GM19043 (cell line): ENCODE measurements around the gene ZFAND3.

ENCODE experiments used
- ATAC-seq: cut with Tn5 transposase; IDR thresholded peaks from one replicate; pipeline ENCODE4 v1.9.1; 2021; ENCODE audit warnings: low read depth; ENCODE audit not compliant: unreplicated experiment

The ZFAND3 gene

DNA sequence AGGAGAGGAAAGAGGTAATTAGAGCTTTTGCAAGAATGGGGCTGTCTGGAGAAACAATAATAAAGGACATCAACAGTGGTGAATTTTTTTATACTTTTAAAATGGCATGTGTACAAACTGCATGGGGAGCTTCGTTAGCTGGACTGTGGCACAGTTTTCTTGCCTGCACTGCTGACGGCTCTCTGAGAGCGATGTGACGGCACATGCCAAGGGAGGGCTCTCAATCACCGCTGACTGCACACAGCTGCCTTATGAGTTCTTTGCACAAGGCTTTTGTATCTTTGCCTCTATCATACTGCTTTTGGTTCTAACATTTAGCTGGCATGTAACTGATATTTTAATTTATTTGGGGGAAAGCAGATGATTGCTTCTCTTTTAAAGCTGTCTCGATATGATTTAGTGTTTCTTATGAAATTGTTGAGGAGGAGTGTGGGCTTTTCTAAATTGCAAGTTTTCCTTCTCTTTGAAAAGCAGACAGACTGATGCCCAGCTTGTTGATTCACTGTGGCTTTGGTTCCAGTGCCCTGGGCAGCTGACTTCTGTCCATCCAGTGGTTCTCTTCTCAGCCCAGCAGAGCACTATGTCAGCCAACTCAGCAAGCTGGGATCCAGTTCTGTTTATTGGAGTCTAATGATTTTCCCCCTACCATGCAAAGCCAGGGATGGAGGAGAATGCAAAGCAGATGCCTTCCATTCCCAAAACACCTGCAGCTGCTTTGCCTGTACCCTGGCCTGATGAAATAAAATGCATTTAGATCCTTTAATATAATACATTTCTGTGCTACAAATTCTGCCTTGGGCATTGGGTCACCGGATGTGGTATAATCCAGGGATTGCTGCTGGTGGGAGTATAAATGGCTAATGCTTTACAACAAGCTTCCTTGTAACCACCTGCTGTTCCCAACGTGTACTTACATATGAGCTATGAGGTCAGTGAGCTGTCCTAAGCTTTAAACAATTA, 323.9 kb downstream of the ZFAND3 start:
- ATAC-seq: no peak

DNA sequence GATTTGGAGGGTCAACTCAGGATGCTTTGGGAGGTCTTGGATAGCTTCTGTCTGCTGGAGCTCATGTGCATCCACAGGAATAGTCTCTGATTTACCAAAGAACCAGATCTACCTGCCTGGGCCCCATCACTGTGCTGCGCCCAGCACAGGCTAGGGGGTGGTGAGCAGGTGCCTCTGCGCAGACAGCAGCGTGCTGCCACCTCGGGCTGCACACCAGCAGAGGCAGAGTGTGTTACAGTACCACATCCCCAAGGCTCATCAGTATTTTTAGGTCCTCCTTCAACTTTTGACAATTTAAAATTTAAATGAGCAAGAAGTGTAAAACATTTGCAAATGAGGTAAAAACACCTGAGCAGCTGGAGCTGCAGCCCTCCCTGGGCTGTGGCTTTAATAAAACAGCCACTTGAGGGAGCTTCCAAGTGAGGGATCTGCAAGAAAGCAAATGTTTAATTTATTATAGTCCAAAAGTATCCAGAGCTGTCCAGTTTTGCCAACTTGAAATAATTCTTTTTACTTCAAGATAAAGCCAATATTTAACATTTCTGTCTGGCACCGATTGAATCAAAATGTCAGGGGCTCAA, 324.9 kb downstream of the ZFAND3 start:
- ATAC-seq: no peak

DNA sequence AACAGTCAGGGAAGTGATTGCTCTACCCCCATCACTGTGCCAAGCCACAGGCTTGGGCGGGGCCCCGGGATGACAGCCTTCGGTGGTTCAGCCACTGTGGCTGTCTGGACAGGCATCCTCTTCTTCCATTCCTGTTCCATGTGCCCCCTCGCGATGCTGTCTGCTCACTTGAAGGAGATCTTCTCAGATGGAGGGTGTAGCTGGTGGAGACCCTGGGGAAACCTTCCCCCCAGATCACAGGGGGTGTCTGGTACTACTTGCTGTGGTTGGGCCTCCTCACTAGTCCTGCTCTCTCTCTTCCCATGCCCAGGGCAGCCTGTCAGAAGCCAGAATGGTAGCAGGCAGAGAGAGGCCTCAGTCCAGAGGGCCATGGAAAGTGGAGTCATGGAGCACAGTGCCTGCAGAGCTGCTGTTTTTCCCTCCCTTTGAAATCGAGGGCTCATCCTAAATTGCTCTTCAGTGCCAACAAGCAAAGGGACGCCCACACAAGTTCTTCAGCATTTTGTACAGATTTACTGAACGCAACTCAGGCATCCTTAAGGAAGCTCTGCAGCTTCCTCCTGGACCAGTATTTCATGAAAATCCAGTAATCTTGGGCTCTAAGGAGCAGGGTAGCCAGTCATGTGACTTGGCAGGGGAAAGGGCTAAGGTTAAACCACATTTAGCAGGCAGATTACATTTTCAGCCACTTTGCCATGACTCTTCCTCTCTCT, 326.6 kb downstream of the ZFAND3 start:
- ATAC-seq: no peak

DNA sequence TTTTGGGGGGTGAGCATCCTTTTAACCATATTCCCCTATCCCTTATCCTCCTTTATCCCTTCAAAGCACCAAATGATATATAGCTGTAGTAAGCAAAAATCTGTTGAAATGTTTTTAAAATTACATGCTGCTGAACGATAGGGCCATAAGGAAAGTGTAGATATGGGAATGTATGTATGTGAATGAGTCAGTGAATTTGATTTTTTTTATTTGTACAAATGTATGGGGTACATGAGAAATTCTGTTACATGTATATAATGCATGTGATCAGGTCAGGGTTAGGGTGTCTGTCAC, 327.2 kb downstream of the ZFAND3 start:
- no peak for ATAC-seq

DNA sequence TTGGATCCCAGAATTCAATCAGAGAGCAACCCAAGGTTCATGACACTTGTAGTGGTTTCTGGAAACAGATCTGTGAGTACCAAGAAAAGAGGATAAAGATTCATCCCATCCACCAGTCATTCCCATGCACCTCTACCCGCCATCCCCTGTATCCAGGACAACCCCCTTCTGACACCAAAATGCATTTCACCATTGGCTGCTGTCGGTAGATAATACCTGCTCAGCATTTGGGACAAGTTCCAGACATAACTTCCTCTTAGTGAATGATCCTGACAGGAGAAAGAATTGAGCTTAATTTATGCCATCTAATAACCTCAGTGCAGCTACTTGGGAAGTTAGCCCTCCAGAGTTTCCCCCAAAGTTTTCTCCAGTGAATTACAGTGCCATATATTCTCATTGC, 329.1 kb downstream of the ZFAND3 start:
- no peak for ATAC-seq

DNA sequence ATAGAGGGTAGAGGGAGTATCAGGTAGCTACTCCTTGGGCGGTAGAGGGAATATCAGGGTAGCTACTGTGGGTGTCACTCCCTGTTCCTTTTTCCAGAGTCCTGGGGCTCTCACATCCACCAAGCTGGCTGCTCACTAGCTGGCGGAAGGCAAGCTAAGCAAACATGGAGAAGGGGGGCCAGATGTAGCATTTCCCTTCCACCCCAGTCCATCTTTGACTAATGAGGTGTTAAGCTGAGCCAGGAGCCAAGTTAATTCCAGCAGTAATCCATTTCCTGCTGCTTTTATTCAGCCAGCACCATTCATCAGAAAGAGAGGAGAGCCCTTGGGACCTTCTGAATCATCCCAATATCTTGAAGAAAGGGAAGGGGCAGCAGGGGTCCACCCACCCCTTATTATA, 330.0 kb downstream of the ZFAND3 start:
- no peak for ATAC-seq

DNA sequence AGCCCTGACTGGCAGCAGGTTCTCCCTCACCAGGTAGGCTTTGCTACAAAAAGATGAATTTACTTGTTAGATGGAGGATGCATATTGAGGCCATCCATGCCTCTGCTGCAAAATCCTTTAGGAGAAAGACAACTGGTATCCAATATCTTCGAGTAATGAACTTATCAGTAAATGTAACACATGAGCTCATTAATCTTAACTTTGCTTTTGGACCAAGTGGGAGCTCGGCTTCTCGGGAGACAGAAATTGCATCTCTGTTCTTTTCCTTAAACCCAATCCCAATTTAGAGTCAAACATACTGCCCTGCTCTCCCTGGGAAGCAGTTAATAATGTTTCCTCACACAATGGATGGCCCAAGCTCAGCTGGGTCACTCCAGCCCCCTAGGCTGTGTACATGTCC, 330.5 kb downstream of the ZFAND3 start:
- ATAC-seq: no peak

DNA sequence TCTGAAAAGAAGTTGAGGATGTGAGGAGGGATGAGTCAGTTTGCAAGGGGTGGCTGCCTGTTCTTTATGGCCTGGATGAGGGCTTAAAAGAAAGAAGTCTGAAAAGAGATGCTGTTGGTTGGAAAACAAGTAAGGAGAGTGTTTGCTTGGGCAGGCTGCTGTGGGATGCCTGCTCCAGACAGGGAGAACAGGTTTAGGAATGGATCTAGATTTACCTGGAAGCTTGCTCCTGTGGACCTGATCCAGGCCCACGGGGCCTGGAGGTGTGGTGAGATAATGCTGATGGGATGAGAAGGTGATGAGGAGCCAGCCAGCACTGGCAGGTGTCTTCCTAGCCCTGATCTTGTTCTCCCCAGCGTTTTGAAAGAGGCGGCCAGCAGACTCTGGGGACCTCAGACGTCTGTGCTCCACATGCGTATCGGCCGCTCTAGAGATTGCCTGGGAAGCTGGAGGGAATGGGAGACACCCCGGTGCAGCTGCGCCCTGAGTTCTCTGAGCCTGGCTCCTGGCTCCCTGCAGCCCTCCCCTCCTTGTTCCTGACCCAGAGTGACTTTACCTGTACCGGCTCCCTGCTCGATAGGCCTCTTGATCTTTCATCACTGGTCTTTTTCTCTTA, 331.3 kb downstream of the ZFAND3 start:
- no peak for ATAC-seq

DNA sequence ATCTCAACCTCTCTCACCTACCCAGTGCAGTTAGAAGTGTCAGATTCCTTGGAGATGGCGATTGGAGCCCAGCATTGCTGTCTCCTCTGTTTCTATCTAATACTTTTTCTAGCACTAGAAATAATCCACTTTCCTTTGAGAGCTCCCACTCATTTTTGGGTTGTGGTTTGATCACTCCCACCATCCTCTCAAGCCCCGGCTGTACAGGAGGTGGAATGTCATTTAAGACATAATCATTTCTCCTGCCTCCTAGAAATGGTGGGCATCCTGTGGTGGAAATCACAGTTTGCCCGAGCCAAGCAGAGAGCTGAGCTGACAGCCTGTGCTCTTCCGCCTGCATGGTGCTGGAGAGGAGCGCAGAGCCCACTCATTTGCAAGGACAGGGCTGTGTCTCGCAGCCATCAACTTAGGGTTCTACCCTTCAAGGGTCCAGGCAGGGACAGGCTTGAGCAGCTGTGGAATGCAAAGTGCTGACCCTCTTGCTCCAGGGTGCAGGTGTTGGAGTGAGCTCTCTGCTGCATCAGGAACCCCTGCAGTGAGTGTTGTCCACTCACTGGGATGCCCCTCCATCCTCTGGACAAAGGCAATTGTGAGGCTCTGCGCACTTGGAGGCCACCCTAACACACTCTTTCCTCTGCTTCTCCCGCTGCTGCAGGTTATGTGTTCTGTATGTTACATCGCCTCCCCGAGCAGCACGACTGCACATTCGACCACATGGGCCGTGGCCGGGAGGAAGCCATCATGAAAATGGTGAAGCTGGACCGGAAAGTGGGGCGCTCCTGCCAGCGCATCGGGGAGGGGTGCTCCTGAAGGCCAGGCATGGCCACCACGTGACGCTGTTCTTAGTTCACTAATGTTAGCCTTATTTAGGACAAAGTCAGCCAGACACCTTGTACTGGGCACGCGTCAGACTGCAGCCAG, 332.3 kb downstream of the ZFAND3 start:
- ATAC-seq: no peak

DNA sequence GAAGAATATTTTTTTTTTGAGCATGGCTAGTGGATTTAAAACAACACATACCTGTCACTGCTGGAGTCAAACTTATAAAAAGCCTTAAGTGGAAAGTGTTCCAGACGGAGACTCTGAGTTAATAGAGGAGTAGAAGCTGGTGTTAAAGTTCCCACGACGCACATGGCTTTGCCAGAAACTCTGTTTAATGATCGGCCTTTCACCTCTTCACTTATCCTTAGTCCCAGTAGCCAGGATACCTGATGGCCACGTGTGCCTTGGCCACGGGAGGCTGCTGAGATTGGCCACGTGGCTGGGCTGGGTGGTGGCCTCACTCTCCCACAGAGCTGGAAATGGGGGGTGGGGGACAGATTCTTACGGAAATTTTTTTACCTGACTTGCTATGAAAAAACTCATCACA, 333.1 kb downstream of the ZFAND3 start:
- ATAC-seq: no peak

DNA sequence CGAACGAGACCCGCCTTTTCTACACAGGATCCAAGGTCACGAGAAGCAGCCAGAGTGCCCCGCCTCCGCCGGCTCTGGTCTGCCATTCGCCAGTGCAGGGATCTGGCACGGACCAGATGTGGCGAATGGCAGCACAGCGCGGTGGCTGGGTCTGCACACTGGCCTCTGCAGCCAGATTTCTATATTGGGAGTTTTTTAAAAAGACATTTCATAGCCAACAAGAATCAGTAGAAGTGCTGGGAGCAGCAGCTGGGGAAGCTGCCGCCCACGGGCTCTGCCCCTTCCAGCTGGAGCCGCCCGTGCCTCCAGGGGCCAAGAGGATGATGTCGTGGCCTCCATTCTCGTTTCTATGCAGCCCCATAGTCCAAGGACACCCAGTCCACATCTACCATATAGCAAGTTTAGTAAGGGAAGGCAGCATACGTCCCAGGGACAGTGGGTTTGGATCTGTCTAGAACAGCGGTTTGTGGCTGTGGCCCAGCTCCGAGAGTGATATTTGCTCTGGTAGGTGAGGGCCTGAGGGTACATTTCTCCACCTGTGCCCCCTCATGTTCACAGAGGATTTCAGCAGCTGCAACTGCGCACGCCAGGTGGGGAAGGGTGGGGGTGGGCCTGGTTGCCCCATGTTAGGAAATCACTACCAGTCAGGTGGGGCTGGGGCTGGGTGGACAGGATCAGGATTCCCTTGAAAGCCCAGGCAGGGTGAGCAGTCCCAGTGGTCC, 333.7 kb downstream of the ZFAND3 start:
- ATAC-seq: no peak

DNA sequence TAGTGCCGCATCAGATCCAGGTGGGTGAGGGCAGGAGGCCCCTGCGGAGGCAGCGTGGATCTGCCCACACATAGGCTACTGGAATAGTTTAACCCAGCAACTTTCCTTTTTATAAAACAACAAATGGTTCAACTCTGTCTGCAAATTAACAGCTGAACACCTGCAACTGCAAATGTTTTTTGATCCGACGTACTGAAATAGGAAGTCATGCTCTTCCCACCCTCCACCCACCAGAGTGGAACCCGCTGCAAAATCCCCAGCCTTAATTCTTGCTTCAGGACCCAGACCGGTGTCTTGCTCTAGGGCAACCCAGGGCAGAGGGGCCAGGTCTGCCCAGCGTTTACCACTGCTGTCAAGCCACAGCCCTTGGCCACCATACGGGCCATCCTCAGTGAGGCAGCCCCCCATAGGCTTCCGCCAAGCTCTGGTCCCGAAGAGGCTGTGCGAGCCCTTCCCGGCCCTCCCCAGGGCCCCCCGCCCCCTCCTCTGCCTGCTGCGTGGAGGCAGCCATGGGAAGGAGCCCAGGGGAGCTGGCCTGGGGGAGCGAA, 334.3 kb downstream of the ZFAND3 start:
- ATAC-seq: no peak

DNA sequence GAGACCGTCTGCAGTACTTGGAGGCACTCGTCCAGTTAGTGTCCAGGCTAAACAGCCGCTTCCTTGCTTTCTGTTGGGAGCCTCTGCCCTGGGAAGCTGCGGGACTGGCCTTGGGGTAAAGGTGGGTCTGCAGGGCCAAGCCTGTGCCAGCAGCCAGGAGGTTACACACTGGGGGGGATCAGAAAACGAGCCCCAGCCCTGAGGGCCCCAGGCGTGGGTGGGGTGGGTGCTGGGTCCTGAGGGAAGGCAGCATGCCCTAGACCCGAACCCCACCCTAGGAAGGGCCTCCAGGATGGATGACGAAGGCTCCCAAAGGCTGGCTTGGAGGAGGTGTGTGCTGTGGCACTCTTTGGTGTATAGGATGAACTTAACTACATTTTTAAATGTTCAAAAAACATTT, 335.2 kb downstream of the ZFAND3 start:
- no peak for ATAC-seq

DNA sequence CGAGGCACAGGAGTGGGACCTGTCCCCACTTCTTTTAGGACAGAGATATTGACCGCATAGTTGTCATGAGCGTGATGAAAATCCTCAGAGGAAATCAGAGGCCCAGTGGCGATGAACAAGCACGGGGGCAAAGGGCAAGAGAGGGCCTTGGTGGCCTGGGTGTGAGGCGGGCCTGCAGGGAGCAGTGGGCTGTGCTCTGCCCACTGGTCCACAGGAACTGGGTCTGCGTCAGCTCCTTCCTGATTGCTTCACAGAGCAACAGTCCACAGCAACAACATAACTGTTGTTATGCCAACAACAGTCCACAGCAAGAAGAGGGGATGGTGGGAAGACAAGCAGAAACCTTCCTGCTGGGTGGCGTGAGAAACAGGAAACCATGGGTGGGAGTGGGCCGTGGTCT, 335.6 kb downstream of the ZFAND3 start:
- no peak for ATAC-seq

DNA sequence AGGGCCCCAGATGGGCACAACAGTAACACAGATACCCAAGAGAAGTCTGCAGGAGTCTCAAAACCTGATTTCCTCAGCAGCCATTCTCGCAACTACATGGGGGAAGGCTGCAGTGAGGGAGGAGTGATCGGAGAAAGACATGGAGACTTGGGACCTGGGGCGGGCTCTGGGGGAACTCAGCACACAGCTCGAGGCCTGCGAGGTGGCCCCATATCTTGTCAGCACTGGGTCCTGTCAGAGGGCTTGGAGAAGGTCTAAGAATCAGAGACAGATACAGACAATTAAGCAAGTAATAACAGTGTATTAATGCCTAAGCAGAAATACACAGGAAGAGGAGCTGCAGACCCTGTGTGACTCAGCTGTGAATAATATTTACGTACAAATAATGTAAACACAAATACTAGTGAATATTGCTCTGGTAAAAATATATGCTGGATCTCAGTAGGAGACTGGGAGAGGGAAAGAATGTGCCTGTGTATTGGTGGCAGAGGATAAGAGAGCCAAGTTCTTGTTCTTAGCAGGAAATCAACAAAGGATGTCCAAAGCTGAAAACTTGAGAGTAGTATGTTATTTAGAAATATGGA, 336.2 kb downstream of the ZFAND3 start:
- ATAC-seq: no peak

DNA sequence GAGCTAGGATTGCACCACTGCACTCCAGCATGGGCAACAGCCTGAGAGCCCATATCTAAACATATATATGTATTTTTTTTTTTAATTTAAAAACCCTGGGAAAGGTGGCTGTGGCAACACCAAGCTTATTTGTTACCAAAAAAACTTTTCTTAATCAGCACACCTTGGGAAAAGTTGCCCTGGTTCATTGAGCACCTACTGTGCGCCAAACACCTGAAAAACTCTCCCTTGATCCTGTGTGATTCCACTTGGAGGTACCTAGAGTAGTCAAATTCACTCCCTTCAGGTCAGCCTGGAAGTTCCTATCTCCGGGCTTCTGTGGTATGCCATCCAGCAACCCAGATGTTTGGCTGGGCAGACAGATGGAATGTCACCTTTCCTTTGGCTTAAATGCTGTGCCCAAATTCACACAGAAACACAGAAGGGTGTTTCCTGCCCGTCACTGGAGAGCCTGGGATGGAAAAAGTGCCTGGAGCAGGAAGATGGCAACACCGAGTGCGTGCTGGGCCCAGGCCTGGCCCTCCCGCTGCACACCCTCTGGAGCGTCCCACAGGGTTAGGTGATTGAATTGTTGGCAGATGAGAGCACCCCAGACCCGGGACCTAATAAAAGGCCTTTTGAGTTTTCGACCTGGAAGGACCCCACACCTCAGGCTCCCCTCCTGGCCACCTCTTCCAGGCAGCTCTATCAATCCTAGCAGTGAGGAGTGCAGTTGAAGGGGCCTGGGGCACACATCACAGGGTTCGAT, 337.5 kb downstream of the ZFAND3 start:
- ATAC-seq: no peak

DNA sequence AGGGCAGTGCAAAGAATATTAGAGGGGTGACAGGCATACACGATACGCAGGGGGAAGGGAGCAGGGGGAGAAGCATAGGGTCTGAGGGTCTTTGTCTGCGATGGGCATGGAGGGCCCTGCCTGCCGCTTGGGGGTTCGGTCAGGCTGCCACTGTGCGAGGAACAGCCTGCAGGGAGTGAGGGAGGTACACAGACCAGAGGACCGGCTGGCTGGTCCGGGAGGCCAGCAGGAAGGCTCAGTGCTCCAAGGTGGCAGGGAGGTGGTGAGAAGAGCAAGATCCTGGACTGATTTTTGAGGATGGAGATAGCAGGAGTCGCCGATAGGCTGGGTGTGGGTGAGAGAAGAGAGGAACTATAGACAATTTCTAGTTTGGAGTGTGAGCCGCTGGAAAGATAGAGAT, 338.4 kb downstream of the ZFAND3 start:
- no peak for ATAC-seq

DNA sequence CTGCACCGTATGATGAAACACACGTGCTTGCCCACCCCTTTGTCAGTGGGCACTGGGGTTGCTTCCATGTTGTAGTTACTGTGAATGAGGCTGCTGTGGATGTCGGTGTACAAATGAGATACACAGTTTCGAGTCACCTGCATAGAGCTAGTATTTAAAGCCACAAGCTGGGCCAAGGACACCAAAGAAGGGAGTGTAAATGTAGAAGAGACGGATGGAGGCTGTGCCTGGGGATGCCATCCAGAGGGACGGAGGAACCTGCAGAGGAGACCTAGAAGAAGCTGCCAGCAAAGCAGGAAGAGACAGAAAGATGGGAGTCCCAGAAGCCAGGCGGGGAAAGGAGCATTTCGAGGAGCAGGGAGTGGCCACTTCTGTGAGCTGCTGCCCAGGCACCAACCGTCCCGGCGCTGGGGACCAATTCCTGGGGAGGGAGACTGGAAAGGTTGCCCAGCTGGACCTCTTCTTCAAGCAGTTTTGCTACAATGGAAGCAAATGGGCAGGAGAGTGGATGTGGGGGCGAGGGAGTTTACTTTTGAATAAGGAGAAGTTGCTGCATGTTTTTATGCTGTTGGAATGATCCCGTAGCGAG, 339.3 kb downstream of the ZFAND3 start:
- ATAC-seq: no peak
